ENCODE results near the gene BPIFB3. TPM values are rescaled to one million over a fixed set of nuclear protein-coding genes. Genes with fewer than 3 reads are reported as not detected.
"Not testable (repeated sequence)": the region's sequence is repeated elsewhere in the genome, so short reads cannot be mapped to it uniquely, and the experiment has no call there.

BPIFB3 gene
- total RNA-seq, 1 donor from 2014 or later: not detected

DNA sequence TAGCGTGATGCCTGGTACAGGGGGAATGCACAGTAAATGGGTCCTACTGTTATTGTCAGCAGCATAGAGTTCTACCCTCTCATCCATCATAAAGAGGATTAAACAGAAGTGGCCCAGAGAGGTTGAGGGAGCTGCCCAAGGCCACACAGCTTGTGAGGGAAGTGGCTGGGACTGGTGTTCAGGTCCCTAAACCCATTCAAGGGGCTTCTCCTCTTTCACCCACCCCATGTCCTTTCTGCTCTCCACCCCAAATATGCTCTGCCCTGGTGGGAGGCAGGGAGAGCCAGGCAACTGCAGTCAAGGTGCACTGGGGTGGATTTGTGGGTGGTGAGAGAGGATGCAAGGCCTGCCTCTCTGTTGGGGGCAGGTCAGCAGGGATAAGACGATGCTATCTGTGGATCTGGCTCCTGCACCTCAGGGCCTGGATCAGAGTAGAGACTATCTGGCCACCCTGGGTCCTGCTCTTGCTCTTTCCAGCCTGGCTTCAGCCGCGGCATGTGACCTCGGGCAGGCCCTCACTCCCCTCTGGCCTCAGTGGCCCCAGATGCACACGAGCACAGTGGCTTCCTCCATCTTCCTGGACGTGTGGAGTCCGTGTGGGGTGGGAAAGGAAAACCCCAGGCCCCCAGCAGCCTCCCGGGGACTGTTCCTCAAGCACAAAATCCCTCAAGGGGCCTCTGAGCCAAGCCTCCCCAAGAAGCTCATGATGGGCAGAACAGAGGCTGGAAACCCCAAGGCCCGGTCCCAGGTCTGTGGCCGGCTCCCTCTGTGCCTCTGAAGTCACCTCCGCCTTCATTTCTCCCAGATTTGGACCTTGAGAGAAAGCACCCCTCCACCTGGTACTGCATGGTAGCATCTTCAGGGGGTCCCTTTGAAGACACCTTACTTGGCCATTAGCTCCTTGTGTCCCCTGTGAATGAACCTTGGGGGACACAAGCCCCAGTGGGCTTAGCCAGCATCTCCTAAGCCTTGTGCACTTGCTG, 25.6 kb upstream of the BPIFB3 start:
- no peak for DNase-seq (ENCODE audit: low spot score)

DNA sequence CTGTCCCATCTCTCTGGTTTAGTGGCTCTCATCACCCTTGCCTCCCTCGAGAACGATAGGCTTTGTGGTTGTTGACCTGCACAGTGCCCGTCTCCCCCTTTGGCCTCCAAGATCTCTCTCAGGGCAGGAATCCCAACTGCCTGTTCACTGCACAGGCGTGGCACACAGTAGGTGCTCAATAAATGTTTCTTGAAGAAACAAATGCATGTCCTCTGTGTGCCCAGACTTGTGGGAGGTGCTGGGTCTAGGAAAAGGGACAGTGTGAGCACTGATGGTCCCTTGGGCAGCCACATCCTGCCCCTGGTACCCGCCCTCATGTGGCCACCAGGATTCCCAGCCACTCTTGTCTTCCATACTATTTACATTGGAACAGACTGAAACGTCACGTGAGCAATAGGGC, 24.8 kb upstream of the BPIFB3 start:
- no peak for DNase-seq (ENCODE audit: low spot score)

DNA sequence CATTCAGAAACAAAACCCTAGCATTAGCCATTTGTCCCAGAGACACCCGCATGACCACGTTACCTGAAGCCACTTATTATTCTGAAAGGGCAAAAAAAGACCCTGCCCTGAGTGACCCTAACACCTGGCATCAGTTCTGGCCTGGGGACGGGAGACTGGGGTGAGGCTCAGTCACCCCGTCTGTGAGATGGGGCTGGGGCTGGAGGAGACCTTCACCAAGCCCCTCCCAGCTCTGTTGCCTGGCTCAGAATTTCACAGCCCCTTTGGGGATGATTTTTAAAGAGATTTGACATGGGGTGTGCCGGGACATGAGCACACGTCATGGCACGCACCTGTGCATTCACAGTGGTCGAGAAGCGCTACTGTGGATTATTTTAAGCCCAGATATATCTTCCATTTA, 23.6 kb upstream of the BPIFB3 start:
- DNase-seq (ENCODE audit: low spot score): no peak

DNA sequence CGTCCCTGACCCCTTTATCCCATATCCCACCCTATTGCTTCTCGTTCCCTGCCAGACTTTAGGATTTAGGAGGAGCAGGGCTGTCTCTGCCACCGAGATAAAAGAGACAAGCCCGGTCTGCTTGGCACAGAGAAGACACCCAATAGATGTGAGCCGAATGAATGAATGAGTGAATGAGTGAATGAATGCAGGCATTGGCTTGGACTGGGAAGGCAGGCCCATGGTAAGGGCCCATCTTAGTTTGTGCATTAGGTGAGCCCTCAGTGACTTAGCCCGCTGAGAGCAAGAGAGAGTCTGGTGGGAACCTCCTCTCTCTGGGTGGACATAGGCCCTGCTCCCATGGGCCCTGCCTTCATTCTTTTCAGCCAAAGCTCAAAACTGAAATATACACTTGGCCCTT, 23.1 kb upstream of the BPIFB3 start:
- DNase-seq (ENCODE audit: low spot score): no peak

DNA sequence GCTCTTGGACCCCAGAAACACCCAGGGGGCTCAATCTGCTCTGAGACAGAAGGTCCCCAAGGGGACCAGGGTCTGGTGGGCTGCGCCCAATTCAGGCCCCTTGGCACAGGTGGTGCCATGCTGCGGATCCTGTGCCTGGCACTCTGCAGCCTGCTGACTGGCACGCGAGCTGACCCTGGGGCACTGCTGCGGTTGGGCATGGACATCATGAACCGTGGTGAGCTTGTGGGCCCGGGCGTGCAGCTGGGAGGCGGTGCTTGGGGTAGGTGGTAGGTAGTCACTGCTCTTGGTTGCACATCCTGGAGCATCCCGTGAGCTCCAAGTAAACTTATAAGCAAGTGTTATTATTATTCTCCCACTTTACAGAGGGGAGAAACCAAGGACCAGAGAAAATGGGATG, 22.2 kb upstream of the BPIFB3 start, which contains the start of gene BPIFB6:
Gene BPIFB6, plus strand, starts transcription at position 118 of the 400 bp plus-strand sequence. Its CDS starts 0 bp downstream, at position 118.
- no peak for DNase-seq (ENCODE audit: low spot score)

DNA sequence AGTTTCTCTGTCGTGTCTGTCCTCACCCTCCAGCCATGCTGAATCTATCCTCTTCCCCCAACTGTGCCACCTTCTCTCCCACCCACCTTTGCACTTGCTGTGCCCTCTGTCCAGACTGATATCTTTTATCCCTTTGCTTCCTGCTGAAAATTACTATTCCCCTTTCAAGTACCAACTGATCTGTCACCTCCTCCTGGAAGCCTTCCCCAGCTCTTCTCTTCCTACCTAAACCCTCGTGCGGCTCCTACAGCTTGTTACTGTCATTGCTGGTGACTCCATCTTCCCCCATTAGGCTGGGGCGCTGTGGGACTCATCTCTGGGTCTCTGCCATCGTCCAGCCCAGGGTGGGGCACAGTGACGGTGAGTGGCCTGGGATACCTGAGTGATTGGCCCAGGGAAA, 21.1 kb upstream of the BPIFB3 start:
- no peak for DNase-seq (ENCODE audit: low spot score)

DNA sequence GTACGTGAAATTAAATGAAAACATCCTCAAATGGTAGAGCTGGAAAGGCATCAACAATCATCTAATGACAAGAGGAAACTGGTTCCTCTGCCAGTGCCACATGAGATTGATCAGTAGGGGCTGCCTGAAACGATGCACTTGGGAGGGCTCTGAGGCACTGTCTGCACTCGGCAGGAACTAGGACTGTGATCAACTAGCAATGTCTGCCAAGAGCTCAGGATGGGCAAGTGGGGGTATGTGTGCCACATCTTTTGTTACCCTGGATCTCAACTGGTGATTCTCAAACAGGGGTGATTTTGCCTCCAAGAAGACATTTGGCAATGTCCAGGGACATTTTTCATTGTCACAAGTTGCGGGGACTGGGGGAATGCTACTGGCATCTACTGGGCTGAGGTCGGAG, 20.3 kb upstream of the BPIFB3 start:
- DNase-seq (ENCODE audit: low spot score): no peak

DNA sequence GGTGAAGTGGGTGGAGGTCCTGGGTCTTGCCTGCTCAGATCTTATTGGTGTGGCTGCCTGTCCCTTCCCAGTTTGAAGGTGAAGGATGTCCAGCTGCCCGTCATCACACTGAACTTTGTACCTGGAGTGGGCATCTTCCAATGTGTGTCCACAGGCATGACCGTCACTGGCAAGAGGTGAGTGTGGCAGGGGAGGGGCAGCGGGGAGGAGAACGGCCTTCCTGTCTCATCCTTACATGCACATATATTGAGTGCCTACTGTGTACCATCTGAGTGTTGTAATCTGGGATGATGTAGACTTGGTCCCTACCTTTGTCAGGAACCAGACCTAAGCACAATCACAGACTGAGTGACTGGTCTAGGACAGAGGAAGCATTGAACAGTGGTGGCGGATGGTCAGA, 19.6 kb upstream of the BPIFB3 start:
- DNase-seq (ENCODE audit: low spot score): no peak

DNA sequence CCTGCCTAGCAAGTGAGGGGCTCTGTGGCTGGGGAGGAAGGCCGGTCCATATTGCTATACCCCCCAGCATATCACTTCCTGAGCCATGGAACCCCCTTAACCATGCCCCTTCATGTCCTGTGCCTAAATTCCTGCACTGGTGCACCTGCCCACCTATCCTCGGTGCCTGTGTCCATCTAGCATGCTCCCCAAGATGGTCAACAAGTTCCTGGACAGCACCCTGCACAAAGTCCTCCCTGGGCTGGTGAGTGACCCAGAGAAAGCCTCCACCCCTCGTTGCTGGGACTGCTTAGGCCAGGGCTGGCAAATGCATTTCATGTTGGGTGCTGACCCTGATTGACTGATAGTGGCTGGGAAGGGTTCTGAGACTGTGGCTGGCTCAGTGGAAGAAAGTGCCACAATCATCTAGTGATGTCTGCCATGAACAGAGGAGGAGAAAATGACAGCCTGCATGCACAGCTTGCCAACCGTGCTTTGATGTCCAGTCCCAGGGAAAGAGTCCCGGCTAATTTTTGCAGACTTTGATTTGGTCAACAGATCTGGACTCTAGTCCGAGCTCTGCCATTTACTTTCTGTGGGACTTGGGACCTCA, 18.7 kb upstream of the BPIFB3 start:
- no peak for DNase-seq (ENCODE audit: low spot score)

DNA sequence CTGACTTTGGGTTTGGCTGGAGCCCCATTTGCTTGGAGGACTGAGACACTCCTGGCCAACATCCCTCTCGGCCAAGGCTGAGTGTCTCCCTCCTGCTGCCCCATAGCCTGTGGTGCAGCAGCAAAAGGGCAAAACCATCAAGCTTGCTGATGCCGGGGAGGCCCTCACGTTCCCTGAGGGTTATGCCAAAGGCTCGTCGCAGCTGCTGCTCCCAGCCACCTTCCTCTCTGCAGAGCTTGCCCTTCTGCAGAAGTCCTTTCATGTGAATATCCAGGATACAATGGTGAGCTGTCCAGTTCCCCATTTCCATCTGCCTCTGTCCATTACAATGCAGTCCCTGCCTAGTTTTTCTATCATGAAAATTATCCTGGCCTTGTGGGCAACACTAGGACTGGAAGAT, 16.2 kb upstream of the BPIFB3 start:
- DNase-seq (ENCODE audit: low spot score): no peak

DNA sequence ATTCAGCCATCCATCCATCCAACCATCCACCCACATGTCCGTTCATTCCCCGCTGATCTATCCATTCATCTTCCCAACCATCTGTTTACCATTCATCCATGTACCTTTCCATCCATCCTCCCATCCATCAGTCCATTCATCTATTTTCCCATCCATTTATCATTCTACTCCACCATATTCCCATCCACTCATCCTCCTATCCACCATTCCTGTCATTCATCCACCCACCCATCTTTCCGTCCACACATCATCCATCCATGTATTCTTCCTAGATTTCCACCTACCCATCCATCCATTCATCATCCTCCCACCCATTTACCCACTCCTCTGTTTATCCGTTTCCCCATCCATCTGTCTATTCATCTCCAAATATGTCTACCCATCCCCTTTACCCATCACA, 15.5 kb upstream of the BPIFB3 start:
- no peak for DNase-seq (ENCODE audit: low spot score)

DNA sequence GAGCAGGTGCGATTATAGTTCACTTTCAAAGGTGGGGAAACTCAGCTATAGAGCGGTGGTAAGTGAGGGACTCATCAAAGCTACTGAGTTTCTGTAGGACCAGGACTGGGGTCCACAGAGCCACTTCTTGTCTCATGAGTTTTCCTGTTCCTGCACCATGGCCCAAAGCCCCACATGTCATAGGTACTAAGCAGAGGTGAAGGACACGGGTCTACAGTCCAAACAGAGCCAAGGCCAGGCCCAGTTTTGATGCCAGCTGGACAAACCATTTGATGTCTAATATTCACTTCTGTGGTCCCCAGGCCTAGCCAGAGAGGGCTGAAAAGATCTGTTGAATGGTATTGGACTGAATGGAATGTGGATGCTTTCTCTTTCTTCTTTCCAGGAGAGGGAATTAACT, 11.3 kb upstream of the BPIFB3 start:
- DNase-seq (ENCODE audit: low spot score): no peak

DNA sequence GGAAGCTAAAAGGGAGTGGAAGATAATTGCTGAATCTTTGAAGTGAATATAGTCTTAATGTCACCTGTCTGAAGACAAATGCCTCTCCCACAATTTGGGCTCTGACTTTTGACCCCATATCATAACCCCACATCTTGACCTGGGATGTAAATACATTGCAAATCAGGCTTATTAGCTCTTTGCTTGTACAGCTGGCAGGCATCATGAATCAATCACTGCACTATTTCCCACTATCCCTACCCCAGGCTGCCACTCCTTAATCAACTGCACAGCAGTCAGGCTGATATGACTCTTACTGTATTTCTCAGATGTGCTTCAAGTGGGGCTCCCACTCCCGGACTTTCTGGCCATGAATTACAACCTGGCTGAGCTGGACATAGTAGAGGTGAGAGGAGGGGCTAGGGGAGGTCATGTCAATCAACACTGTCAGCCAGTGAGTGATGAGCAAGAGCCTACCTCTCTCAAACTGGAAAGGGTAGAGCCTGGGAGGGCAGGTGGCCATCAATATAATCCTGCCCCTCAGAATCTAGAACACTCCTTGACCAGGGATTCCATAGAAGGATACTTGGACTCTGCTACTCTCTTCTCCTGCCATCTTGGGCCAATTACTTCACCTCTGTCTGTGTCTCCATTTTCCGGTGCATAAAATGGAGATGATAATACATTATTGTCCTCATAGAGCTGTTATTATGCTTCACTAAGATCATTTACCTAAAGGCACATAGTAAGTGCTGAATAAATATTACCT, 10.5 kb upstream of the BPIFB3 start:
- DNase-seq (ENCODE audit: low spot score): no peak

DNA sequence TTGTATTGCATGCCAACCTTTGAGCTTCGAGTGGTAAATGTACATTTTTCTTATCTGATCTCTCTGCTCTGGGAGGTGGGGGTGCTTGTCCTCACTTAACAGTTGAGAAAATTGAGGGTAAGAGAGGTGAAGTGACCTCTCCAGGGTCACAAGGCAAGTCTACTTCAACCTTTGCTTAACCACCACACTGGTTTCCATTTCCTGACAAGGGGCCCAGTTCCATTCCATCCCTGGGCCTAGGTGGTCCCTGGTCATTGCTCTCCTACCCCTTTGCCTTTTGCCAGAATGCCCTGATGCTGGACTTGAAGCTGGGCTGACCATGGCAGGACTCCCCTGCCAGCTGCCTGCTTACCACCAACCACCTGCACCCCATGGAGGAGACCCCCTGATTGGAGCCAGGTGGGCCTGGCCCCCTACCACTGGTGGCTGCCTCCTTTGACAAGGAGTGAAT, 9.9 kb upstream of the BPIFB3 start:
- DNase-seq (ENCODE audit: low spot score): no peak

DNA sequence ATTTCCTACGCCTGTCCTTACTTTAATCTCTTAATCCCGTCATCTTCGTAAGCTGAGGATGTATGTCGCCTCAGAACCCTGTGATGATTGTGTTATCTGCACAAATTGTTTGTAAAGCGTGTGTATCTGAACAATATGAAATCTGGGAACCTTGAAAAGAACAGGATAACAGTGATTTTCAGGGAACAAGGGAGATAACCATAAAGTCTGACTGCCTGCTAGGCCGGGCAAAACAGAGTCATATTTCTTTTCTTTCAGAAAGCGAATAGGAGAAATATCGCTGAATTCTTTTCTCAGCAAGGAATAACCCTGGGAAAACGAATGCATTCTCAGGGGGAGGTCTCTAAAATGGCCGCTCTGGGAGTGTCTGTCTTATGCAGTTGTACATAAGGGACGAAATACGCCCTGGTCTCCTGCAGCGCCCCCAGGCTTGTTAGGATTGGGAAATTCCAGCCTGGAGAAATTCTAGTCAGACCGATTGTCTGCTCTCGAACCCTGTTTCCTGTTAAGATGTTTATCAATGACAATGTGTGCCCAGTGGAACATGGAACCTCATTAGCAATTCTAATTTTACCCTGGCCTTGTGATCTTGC, 8.5 kb upstream of the BPIFB3 start:
- DNase-seq (ENCODE audit: low spot score): not testable (repeated sequence)

DNA sequence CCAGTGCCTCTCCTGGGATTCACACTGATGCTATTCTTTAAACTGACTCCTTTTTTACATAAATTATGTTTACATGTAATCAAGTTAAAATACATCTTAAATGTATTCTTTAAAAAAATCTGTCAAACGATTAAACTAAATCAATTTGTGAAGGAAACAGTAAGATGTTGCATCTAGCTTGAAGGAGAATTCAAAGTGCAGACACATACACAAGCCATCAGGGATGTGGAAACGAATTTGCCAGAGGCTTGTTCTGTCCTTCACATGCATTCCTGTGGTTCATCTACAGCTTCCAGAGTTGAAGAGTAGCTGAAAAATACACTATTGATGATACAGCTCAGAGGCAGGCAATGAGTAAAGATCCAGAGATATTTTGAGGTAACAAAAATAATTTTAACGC, 7.3 kb upstream of the BPIFB3 start:
- no peak for DNase-seq (ENCODE audit: low spot score)

DNA sequence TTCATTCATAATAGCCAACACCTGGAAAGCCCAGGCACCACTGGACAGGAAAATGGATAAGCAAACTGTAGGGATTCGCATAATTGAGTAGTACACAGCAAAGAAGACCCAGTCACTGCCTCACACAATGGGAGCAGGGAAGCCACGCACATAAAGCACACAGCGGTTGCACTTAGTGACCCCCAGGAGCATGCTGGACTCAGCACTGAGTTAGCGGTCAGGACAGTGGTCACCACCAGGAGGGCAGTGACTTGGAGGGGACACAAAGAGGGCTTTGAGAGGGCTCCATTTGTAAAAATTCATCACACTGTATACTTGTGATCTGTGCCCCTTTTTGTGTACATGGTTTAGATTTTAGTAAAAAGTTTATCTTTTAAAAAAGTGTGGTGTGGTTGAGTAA, 2.4 kb upstream of the BPIFB3 start:
- no peak for DNase-seq (ENCODE audit: low spot score)

DNA sequence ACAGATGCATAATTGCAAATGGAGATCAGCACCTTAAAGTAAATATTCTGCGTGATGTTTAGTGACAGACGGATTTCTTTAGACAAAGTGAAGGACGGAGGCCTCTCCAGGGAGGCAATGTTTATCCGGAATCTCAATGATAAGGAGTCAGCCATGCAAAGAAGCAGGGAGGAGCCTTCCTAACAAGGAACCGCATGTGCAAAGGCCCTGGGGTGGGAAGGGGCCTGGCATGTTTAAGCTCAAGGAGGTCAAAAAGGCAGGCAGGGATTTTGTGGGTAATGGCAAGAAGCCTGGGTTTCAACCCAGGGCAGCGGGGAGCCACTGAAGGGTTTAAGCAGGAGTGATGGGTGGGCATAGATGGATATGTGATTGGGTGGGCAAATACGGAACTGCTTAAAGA, 678 bp downstream of the BPIFB3 start:
- no peak for DNase-seq (ENCODE audit: low spot score)

DNA sequence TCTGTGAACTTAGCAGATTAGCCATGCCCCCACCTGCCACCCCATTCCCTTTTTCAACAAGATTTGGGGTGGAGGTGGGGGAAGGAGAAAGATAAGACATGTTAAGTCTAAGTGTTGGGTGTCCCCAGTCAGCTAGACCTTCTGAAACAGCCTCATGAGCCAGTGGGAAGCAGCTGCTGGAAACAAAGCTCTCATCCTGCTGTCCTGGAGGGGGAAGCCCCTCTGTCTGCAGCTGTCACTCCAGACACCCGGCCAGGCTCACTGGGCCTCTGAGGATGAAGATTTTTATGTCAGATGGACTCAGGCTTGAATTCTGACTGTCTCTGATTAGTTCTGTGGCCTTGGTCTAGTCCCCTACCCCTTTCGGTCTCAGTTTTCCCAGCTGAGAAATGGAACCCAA, 1.1 kb downstream of the BPIFB3 start:
- no peak for DNase-seq (ENCODE audit: low spot score)

DNA sequence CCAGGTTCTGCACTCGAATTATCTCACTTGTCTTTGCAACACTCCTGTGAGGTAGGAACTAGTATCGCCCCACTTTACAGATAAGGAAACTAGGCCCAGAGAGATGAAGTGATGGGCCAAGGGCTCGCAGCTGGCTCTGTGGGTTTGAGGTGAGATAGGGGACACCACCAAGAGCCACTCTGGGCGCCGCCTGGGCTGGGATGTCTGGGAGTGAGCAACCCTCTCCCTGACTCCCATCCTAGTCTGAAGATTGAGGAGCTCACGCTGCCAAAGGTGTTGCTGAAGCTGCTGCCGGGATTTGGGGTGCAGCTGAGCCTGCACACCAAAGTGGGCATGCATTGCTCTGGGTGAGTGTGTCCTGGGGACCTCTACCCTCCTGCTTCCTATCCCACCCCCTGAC, 5.4 kb downstream of the BPIFB3 start:
- DNase-seq (ENCODE audit: low spot score): no peak

DNA sequence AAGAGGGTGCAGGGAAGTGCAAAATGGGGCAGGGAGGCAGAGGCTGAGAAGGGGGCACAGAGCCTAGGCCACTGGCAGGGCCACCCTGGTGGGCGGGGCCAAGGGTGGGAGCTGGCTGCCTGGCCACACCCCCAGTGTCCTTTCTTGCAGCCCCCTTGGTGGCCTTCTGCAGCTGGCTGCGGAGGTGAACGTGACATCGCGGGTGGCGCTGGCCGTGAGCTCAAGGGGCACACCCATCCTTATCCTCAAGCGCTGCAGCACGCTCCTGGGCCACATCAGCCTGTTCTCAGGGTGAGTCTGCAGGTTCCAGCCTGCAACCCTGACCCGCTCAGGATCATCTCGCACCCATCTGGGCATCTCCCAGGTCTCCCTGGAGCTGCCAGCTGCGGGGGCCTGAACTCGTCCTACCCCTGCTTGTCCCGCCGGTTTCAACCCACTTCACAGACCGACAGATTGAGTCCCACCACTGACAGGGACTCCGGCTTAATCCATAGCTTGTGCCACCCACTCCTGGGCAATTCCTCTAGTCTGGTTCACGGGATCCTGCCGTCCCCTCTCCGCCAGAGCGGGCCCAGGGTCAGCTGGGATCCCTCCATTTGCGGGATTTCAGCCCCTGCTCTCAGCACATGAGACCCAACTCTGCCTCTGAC, 6.2 kb downstream of the BPIFB3 start:
- no peak for DNase-seq (ENCODE audit: low spot score)

DNA sequence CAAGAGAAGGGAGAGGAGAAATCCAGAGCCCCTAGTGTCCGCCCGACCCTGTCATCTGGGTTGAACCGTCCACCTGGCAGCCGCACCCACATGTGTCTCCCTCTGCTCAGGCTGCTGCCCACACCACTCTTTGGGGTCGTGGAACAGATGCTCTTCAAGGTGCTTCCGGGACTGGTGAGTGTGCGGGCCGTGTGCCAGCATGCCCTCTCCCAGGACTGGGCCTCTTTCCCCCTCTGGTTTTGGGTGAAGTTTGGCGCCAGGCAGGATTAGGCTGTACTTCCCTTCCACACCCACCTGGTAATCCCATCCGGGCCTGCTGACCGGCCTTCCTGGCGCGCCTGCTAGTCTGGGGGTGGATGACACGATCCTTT, 7.9 kb downstream of the BPIFB3 start:
- no peak for DNase-seq (ENCODE audit: low spot score)

Data from mucosa of gallbladder (tissue), 1 donor.